A673 (cell line): ENCODE measurements around the gene OR8J3.

Source experiments
- CTCF ChIP-seq: fragments of 300-800, 200-600 bp; sonication (generic); conservative IDR thresholded peaks from 2 replicates; pipeline ENCODE4 v1.5.1; 2017; ENCODE audit warnings: low read depth, mild to moderate bottlenecking, antibody characterized with exemption, low read length, moderate library complexity, mixed read lengths
- EZH2 ChIP-seq: fragments of 200-600 bp; sonication (generic); IDR thresholded peaks from 2 replicates; pipeline ENCODE4 v1.6.1; 2017; ENCODE audit warnings: borderline replicate concordance, low read depth, mild to moderate bottlenecking, mixed read lengths, antibody characterized with exemption, low read length; ENCODE audit not compliant: poor library complexity, severe bottlenecking

DNA sequence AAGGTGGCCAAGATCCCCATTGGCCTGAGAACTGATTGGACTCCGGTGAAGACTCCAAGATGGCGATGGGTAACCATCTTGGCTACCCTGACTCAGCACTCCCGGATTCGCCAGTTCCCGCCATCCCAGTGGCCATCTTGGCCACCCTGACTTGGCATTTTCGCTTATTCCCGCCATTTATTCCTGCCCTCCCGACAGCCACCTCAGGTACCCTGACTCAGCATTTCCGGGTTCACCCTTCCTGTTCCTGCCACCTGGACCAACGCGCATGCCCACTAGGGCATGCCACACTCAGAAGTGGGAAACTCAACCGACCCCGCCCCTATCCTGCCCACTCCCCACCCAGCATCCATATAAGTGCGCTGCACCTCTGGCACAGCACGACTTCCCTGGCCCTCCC is 12.3 kb upstream of the OR8J3 start:
- TF ChIP-seq CTCF, result no peak
- no peak for TF ChIP-seq EZH2
